HCT116 (cell line): ENCODE measurements around the gene TRIM10. TPM values are rescaled to one million over a fixed set of nuclear protein-coding genes. Genes with fewer than 3 reads are reported as not detected.

Experiments
- ATAC-seq: fragments of 200-7000 bp; cut with Tn5 transposase; 2 replicates; pipeline ENCODE4 v1.9.1; 2020; ENCODE audit warnings: mild to moderate bottlenecking, moderate library complexity
- BruUV-seq: library from RNA; stranded (reverse); fragments of 400-500 nt; replicated peaks from 2 replicates; lab custom pipeline; 2021; lab: Mats Ljungman, UMichigan
- CTCF ChIA-PET: fragments of 300-600 bp; sonication (Branson Sonifier 250); formaldehyde crosslinking; loops from one replicate; lab custom pipeline; 2021; ENCODE audit warnings: antibody characterized with exemption; lab: Charles Lee
- POLR2A ChIA-PET: fragments of 300-600, 350-600 bp; sonication (Branson Sonifier 250); formaldehyde crosslinking; loops from one replicate; lab custom pipeline; 2021; ENCODE audit warnings: antibody characterized with exemption; lab: Charles Lee
- RAD21 ChIA-PET, 2 experiments: fragments of 300-600 bp; sonication (Branson Sonifier 250); formaldehyde crosslinking; loops; one replicate each; lab custom pipeline; 2023; ENCODE audit warnings: low total read pairs in 2 of 2; ENCODE audit not compliant: uncharacterized antibody in 2 of 2, unreplicated experiment in 2 of 2, low non-redundant PET in 1 of 2; lab: Charles Lee
- DNase-seq: peaks from one replicate; pipeline ENCODE4 v3.0.0-alpha.2; 2010; ENCODE audit warnings: low read depth, low spot score
- H2AFZ ChIP-seq: fragments of 200-600 bp; shearing (Covaris generic), sonication (generic); 2 replicates; pipeline ENCODE4 v1.6.1; 2017; ENCODE audit warnings: low read depth, mixed run types, mixed read lengths, antibody characterized with exemption, low read length; ENCODE audit not compliant: poor library complexity, severe bottlenecking
- H3K27ac ChIP-seq: 2 replicates; pipeline ENCODE4 v1.5.1; 2012; ENCODE audit warnings: low read depth, low read length
- H3K27me3 ChIP-seq: fragments of 200-600 bp; sonication (generic); 2 replicates; pipeline ENCODE4 v1.6.1; 2016; ENCODE audit warnings: mixed run types, low read length, mixed read lengths; ENCODE audit not compliant: insufficient read depth
- H3K36me3 ChIP-seq, 2 experiments: fragments of 200-500 bp in 1 of 2; fragments of 200-600 bp in 1 of 2; sonication (Bioruptor generic) in 1 of 2; sonication (generic) in 1 of 2; 2 replicates each; pipeline versions ENCODE4 v1.5.1 to v1.6.1; 2014 to 2016; ENCODE audit warnings: low read length in 2 of 2, inconsistent platforms in 1 of 2, mixed read lengths in 1 of 2, mixed run types in 1 of 2; ENCODE audit not compliant: insufficient read depth in 2 of 2, control insufficient read depth in 1 of 2
- H3K4me1 ChIP-seq, 2 experiments: fragments of 200-600 bp in 1 of 2; sonication (generic) in 1 of 2; 2 replicates each; pipeline versions ENCODE4 v1.5.1 to v1.6.1; 2012 to 2017; ENCODE audit warnings: low read length in 2 of 2, inconsistent platforms in 1 of 2, mild to moderate bottlenecking in 1 of 2, mixed read lengths in 1 of 2, mixed run types in 1 of 2, moderate library complexity in 1 of 2; ENCODE audit not compliant: insufficient read depth in 2 of 2, control insufficient read depth in 1 of 2
- H3K4me2 ChIP-seq: fragments of 200-600 bp; sonication (generic); 2 replicates; pipeline ENCODE4 v1.6.1; 2017; ENCODE audit warnings: mixed run types, low read length, mixed read lengths
- H3K4me3 ChIP-seq, 2 experiments: fragments of 200-600 bp in 1 of 2; sonication (generic) in 1 of 2; replicated peaks in 1 of 2; 2 replicates each; pipeline ENCODE4 v1.5.1; 2011 to 2016; ENCODE audit warnings: low read length in 2 of 2, control low read depth in 1 of 2, low read depth in 1 of 2, mild to moderate bottlenecking in 1 of 2, mixed read lengths in 1 of 2, mixed run types in 1 of 2
- H3K79me2 ChIP-seq: fragments of 200-600 bp; sonication (generic); 2 replicates; pipeline ENCODE4 v1.6.1; 2017; ENCODE audit warnings: mild to moderate bottlenecking, mixed run types, low read length, moderate library complexity, mixed read lengths; ENCODE audit not compliant: insufficient read depth
- H3K9ac ChIP-seq: fragments of 200-600 bp; sonication (generic); 2 replicates; pipeline ENCODE4 v1.6.1; 2016; ENCODE audit warnings: low read length, mixed read lengths
- H3K9me2 ChIP-seq: fragments of 200-600 bp; sonication (generic), shearing (Covaris generic); 2 replicates; pipeline ENCODE4 v1.6.1; 2017; ENCODE audit warnings: mixed run types, mild to moderate bottlenecking, moderate library complexity; ENCODE audit not compliant: insufficient read depth
- H3K9me3 ChIP-seq, 2 experiments: fragments of 200-500 bp in 1 of 2; fragments of 200-600 bp in 1 of 2; sonication (Bioruptor generic) in 1 of 2; sonication (generic) in 1 of 2; 2 replicates each; pipeline ENCODE4 v1.6.1; 2014 to 2017; ENCODE audit warnings: low read length in 2 of 2, mixed read lengths in 2 of 2, inconsistent platforms in 1 of 2, low read depth in 1 of 2, mild to moderate bottlenecking in 1 of 2, mixed run types in 1 of 2, moderate library complexity in 1 of 2; ENCODE audit not compliant: control insufficient read depth in 1 of 2, insufficient read depth in 1 of 2
- H4K20me1 ChIP-seq: fragments of 200-600 bp; sonication (generic), shearing (Covaris generic); 2 replicates; pipeline ENCODE4 v1.6.1; 2017; ENCODE audit warnings: mixed run types, mild to moderate bottlenecking, moderate library complexity; ENCODE audit not compliant: insufficient read depth
- CBX3 ChIP-seq: IDR thresholded peaks from 2 replicates; pipeline ENCODE4 v1.6.1; 2012; ENCODE audit warnings: low read depth
- ELF1 ChIP-seq: IDR thresholded peaks from 2 replicates; pipeline ENCODE4 v1.6.1; 2012; ENCODE audit warnings: low read depth, borderline replicate concordance
- EZH2 ChIP-seq: fragments of 200-600 bp; sonication (generic); IDR thresholded peaks from 2 replicates; pipeline ENCODE4 v1.6.1; 2017; ENCODE audit warnings: antibody characterized with exemption, mixed run types
- FOSL1 ChIP-seq: IDR thresholded peaks from 2 replicates; pipeline ENCODE4 v1.6.1; 2012; ENCODE audit warnings: low read depth
- POLR2AphosphoS5 ChIP-seq: IDR thresholded peaks from 2 replicates; pipeline ENCODE4 v1.6.1; 2011; ENCODE audit warnings: mild to moderate bottlenecking, low read depth, low read length, moderate library complexity
- SP1 ChIP-seq: IDR thresholded peaks from 2 replicates; pipeline ENCODE4 v1.6.1; 2012; ENCODE audit warnings: low read depth
- SRF ChIP-seq: IDR thresholded peaks from 2 replicates; pipeline ENCODE4 v1.6.1; 2012; ENCODE audit warnings: low read depth
- YY1 ChIP-seq: IDR thresholded peaks from 2 replicates; pipeline ENCODE4 v1.6.1; 2011; ENCODE audit warnings: low read length, low read depth, moderate library complexity, mild to moderate bottlenecking; ENCODE audit not compliant: insufficient replicate concordance; ENCODE audit errors: extremely low read depth
- intact Hi-C: fragments of 100-400 bp; cut with micrococcal nuclease; formaldehyde crosslinking; loops from 2 replicates; pipeline ENCODE4 v1.10.0; 2022
- total RNA-seq: library from RNA; stranded (reverse); gene quantifications from one replicate; pipeline ENCODE4 v1.2.1, GENCODE V29; 2021; ENCODE audit not compliant: unreplicated experiment

The TRIM10 gene
- total RNA-seq, 1 experiment from 2014 or later: 0.98 TPM

- TF ChIP-seq SP1: peak; percentile 69
- TF ChIP-seq SRF: peak; percentile 73; the same call in 1 of the 2 replicates
- TF ChIP-seq ELF1: no peak; the same call in 1 of the 2 replicates
- TF ChIP-seq POLR2AphosphoS5: peak; percentile 53; the same call in 1 of the 2 replicates
- TF ChIP-seq FOSL1: 0 out of 2 replicates have a peak, but pooled peaks have one; percentile 11
- no peak for TF ChIP-seq EZH2
- TF ChIP-seq CBX3: peak; percentile 73
Measured at GRCh38 chr6:30156262-30156599, 4.8 kb downstream of the TRIM10 start (continued).

DNA sequence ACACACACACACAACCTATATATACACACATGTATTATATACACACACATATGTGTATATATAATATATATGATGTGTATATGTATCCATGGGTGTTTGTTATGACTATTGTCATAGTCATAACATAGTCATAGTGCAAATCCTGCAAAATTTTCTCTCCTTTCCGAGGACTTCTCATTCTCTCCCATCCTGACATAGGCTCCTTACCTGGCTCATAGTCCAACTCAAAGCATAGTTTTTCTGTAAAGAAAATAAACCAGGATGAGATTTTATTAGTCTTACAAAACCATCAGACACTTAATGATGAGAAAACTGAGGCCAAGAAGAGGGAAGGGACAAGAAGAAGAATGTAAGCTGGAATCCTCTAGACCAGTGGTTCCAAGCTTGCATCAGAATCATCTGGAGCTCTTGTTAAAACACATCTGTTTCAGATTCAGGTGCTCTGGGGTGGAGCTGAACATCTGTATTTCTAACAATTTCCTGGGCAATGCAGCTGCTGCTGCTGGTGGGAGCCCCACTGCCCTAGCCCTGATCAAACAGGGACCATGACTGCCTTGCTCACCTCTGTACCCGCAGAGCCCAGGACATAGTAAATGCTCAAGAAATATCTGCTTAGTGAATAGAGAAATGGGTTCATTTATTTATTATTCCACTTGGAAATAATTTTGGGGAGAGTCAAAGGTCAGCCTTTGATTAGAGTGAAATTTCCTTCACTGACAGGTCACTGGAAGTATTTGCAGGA, 5.3 kb downstream of the TRIM10 start:
- intact Hi-C loops: no loop called here
- CTCF ChIA-PET: interaction anchor here (1.0 to 2.1 kb wide), 2 partner anchors 25 to 52 kb away, joined by 3 to 11 read pairs; no protein-coding TSS in a partner anchor
- peaks cover 28 to 31% of the 10 kb centered on the region in 2 experiments for H3K4me1 ChIP-seq

More for the DNA sequence above, 5.3 kb downstream of the TRIM10 start:
- Histone ChIP-seq H3K9ac (no peak overlapping the region), H3K36me3 (no peaks in the 10 kb centered on the region), H3K9me3 (no peaks in the 10 kb centered on the region), H3K27me3 (no peaks in the 10 kb centered on the region), H3K9me2 (no peaks in the 10 kb centered on the region)
- DNase-seq (no peak), ATAC-seq (peak; percentile 33)
- RAD21 ChIA-PET: no interaction called here
- BruUV-seq: no TSS peak
- POLR2A ChIA-PET: no interaction called here
- no peak for TF ChIP-seq YY1
- TF ChIP-seq, all 23 proteins: peak for 0
- Histone ChIP-seq H3K79me2 (no peaks in the 10 kb centered on the region), H3K4me3 (peak overlapping the region in 1 of 2 experiments; percentile 39; a peak in 1 of 4 replicates), H2AFZ (peak overlapping the region; percentile 40), H3K27ac (no peak overlapping the region), H4K20me1 (no peaks in the 10 kb centered on the region), H3K4me2 (peak overlapping the region; percentile 74)
